ENCODE data around the gene SPI1.
A peak's percentile ranks its signal among the peaks of the same experiment; 100 is the strongest.

SPI1 gene

GRCh38 chr11:47383071-47383470, 4.7 kb upstream of the SPI1 start:
- no peak for TF ChIP-seq CTCF (IDR thresholded peaks at IDR 0.05; ENCODE audit: insufficient read depth, low read depth, low read length, missing control alignments)
- H3K4me3 ChIP-seq (ENCODE audit: low read length), result no peak overlapping the region
- DNase-seq (ENCODE audit: low read depth), result no peak

- TF ChIP-seq CTCF (IDR thresholded peaks at IDR 0.05; ENCODE audit: insufficient read depth, low read depth, low read length, missing control alignments), result no peak
- H3K4me3 ChIP-seq (ENCODE audit: low read length), result no peak overlapping the region
- DNase-seq (ENCODE audit: low read depth), result no peak
These were observed 1.7 kb upstream of the SPI1 start for GRCh38 chr11:47380078-47380477.

DNA sequence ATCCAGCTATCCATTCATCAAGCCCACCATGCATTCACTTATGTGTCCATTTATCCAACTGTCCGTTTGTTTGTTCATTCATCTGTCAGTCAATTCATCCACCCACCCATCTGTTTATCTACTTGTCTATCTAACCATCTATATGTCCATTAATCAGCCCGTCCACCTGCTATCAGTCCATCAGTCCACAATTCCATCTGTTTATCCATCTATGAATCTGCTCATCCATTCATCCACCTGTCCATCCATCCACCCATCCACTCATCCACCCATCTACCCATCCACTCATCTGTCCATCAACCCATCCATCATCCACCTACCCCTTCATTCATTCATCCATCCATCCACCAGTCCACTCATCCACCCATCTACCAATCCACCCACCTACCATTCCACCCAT, 970 bp upstream of the SPI1 start:
- TF ChIP-seq CTCF (IDR thresholded peaks at IDR 0.05; ENCODE audit: insufficient read depth, low read depth, low read length, missing control alignments), result no peak
- DNase-seq (ENCODE audit: low read depth), result no peak
- H3K4me3 ChIP-seq (ENCODE audit: low read length), result no peak overlapping the region

GRCh38 chr11:47378836-47379170, 456 bp upstream of the SPI1 start:
- H3K4me3 ChIP-seq (ENCODE audit: low read length), result no peak overlapping the region

DNA sequence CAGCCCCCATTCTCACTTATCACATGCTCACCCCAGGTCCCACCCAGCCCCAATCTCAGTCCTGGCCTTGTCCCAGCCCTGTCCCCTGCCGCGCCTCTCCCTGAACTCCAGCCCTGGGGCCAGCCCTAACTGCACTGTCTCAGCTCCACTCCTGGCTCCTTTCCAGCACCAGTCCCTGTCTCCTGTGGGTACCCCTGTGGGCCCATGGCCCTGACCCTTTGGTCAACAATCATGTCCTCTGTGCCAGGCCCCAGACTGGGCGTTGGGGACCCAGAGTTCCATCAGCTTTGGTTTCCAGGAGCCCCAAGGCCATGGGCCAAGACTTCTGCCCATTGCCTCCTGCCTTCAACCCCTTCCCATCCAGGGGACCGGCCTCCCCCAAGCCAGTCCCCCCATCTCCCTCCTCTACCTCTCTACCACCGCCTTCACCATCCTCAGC, 757 bp downstream of the SPI1 start:
- H3K4me3 ChIP-seq (ENCODE audit: low read length), result no peak overlapping the region
- DNase-seq (ENCODE audit: low read depth), result no peak

More at GRCh38 chr11:47378836-47379170, 456 bp upstream of the SPI1 start:
- no peak for DNase-seq (ENCODE audit: low read depth)
- no peak for TF ChIP-seq CTCF (IDR thresholded peaks at IDR 0.05; ENCODE audit: insufficient read depth, low read depth, low read length, missing control alignments)

DNA sequence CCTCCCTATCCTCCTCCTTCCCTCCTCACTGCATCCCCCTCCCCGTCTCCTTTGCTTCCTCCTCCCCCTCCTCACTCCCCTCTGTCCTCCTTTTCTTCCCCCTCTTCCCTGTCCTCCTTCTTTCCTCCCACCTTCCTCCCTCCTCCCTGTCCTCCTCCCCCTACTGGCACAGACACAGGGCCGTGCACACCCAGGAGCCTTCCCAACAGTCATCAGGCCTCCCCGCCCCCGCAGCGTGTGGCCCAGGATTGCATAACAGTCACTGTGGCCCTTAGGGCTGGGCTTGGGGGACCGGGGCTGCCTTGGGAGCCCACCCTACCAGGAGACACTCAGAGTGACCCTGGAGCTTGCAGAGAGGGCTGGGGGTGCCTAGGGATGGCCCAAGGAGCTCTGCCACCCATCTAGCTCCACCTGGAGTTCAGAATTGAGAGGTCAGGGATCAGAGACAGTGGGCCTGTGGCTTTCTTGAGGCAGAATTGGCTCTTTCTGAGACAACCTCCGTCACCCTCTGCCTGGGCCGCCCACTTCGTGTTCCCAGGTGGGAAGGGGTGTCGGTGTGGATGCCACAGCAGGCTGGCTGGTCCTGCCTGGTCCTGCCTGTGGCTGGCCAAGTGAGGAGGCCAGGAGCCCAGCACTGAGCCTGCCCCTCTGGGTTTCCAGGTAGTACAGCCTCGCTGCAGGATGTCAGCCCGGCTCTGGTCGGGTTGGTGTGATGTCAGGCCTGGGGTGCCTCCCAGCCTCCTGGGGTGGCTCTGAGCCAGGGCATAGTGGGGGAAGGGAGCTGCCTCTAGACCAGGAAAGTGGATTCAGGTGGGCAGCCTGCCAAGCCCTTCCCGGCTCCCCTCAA, 1.6 kb downstream of the SPI1 start:
- no peak for TF ChIP-seq CTCF (IDR thresholded peaks at IDR 0.05; ENCODE audit: insufficient read depth, low read depth, low read length, missing control alignments)
- no peak overlapping the region for H3K4me3 ChIP-seq (ENCODE audit: low read length)
- peak; percentile 30 for DNase-seq (ENCODE audit: low read depth)

More for the DNA sequence above, 757 bp downstream of the SPI1 start:
- no peak for TF ChIP-seq CTCF (IDR thresholded peaks at IDR 0.05; ENCODE audit: insufficient read depth, low read depth, low read length, missing control alignments)

DNA sequence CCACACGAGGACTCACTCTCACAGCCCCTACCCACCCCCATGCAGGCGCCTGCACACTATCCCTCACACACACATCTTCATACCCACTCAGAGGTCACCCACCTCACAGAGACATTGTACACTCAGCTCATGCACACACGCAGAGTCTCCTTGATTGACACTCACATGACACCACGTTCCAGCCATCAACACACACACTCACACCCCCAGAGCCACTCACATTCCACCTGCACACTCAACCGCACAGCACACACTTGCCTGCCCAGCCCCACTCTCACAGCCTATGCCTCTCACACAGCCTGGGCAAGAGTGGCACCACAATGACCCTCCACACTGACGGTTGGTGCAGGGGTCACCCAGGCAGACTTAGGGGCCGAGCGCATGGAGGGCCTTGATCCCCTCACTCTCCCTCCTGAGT, 2.2 kb downstream of the SPI1 start:
- H3K4me3 ChIP-seq (ENCODE audit: low read length), result no peak overlapping the region
- no peak for TF ChIP-seq CTCF (IDR thresholded peaks at IDR 0.05; ENCODE audit: insufficient read depth, low read depth, low read length, missing control alignments)
- DNase-seq (ENCODE audit: low read depth), result no peak

Data from epithelial cell of esophagus (primary cell).